Mesothelial cell of epicardium (in vitro differentiated cells): ENCODE data around the gene INTS6. TPM values are rescaled to one million over a fixed set of nuclear protein-coding genes. Genes with fewer than 3 reads are reported as not detected.

Experiments
- DNase-seq, 2 experiments: peaks; one replicate each; pipeline ENCODE4 v3.0.0; 2021; ENCODE audit warnings: low spot score in 2 of 2; ENCODE audit not compliant: unreplicated experiment in 2 of 2
- H3K27ac Mint-ChIP-seq: 2 replicates; pipeline ENCODE4 v1.8.0; 2021; ENCODE audit warnings: mixed read lengths
- H3K27me3 Mint-ChIP-seq: 2 replicates; pipeline ENCODE4 v1.8.0; 2021; ENCODE audit warnings: low read depth, mixed read lengths
- H3K36me3 Mint-ChIP-seq: 2 replicates; pipeline ENCODE4 v1.8.0; 2021; ENCODE audit warnings: mixed read lengths
- H3K4me1 Mint-ChIP-seq: 2 replicates; pipeline ENCODE4 v1.8.0; 2021; ENCODE audit warnings: mixed read lengths
- H3K4me3 Mint-ChIP-seq: 2 replicates; pipeline ENCODE4 v1.8.0; 2021; ENCODE audit warnings: mild to moderate bottlenecking, moderate library complexity, mixed read lengths
- H3K9me3 Mint-ChIP-seq: 2 replicates; pipeline ENCODE4 v1.8.0; 2021; ENCODE audit warnings: mixed read lengths
- total RNA-seq: library from RNA; stranded (reverse); gene quantifications from 3 replicates; pipeline ENCODE4 v1.2.1, GENCODE V29; 2021
- TF ChIP-seq, protein P1 (sequence below): fragments of 200-600 bp; sonication (generic); IDR thresholded peaks from one replicate; pipeline ENCODE4 v1.5.0; 2021; ENCODE audit warnings: antibody characterized with exemption; ENCODE audit not compliant: unreplicated experiment

The INTS6 gene
- total RNA-seq, 1 donor from 2014 or later = 38.1 TPM

DNA sequence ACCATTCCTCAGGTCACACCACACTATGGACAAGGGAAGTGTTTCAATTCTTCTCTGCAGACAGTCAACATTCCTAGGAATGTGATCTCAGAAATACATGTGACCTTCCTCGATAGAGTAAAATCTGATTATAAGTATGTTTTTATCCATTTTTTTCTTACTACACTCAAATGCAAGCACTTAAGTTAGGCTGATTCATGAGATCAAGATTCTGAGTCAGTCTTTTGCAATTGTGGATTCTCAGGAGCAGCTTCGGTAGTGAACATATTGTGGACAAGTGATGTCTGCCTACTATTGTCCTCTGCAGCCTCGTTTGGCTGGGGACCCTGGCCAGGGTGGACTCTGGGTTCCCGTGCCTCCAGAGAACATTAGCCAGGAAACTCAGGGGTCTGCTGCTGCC lies 110.1 kb downstream of the INTS6 start:
- TF ChIP-seq, protein P1, sequence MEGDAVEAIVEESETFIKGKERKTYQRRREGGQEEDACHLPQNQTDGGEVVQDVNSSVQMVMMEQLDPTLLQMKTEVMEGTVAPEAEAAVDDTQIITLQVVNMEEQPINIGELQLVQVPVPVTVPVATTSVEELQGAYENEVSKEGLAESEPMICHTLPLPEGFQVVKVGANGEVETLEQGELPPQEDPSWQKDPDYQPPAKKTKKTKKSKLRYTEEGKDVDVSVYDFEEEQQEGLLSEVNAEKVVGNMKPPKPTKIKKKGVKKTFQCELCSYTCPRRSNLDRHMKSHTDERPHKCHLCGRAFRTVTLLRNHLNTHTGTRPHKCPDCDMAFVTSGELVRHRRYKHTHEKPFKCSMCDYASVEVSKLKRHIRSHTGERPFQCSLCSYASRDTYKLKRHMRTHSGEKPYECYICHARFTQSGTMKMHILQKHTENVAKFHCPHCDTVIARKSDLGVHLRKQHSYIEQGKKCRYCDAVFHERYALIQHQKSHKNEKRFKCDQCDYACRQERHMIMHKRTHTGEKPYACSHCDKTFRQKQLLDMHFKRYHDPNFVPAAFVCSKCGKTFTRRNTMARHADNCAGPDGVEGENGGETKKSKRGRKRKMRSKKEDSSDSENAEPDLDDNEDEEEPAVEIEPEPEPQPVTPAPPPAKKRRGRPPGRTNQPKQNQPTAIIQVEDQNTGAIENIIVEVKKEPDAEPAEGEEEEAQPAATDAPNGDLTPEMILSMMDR = no peak
- H3K27me3 Mint-ChIP-seq = no peaks in the 10 kb centered on the region
- no peak for DNase-seq
- no peaks in the 10 kb centered on the region for H3K9me3 Mint-ChIP-seq
- H3K4me1 Mint-ChIP-seq = peaks cover 4% of the 10 kb centered on the region
- H3K36me3 Mint-ChIP-seq = no peaks in the 10 kb centered on the region
- no peak overlapping the region for H3K4me3 Mint-ChIP-seq
- no peak overlapping the region for H3K27ac Mint-ChIP-seq

- no peak overlapping the region for H3K4me3 Mint-ChIP-seq
- TF ChIP-seq, protein P1 = no peak
- no peaks in the 10 kb centered on the region for H3K27me3 Mint-ChIP-seq
- no peaks in the 10 kb centered on the region for H3K9me3 Mint-ChIP-seq
- H3K27ac Mint-ChIP-seq = no peak overlapping the region
- no peak for DNase-seq
- no peaks in the 10 kb centered on the region for H3K36me3 Mint-ChIP-seq
- H3K4me1 Mint-ChIP-seq = peaks cover 4% of the 10 kb centered on the region
Observed at GRCh38 chr13:51341791-51342190, 111.0 kb downstream of the INTS6 start.

- TF ChIP-seq, protein P1 = no peak
- H3K9me3 Mint-ChIP-seq = no peaks in the 10 kb centered on the region
- H3K27ac Mint-ChIP-seq = no peak overlapping the region
- peaks cover 4% of the 10 kb centered on the region for H3K4me1 Mint-ChIP-seq
- no peak for DNase-seq
- H3K27me3 Mint-ChIP-seq = no peaks in the 10 kb centered on the region
- no peak overlapping the region for H3K4me3 Mint-ChIP-seq
- no peaks in the 10 kb centered on the region for H3K36me3 Mint-ChIP-seq
Observed at GRCh38 chr13:51341232-51341631, 111.6 kb downstream of the INTS6 start.

DNA sequence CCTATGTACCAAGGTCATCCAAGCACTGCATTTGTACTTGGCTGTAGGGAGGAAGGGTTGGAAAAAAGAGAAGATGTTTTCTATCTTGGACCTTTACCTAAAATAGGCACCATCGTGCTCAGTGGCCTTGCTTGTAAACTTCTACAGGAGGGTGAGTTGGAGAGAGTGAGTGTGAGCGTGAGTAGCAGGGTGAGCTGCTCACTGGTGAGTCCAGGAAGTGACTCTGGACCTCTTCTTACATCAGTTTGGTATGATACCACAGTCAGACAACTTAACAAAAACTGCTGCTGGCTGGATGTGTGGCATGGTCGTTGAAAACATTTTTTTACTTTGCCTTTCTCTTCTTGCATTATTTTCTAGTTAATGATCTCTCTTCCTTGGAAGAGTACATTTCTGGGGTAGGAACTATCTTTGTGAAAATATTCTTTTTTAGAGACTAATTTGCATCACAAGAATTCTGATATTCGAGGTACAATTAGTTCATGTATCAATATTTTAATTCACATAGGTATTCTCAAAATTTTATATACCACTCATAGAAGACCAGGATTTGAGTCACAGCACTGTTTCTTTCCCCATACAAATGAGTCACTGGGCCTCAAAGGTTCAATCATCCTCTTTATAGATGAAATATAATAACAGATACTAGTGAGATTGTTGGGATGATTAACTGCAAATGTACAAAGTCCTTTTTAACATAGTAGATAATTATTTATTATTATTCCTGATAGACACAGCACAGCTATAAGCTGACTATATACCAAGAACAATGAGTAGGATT lies 112.7 kb downstream of the INTS6 start:
- no peak overlapping the region for H3K4me3 Mint-ChIP-seq
- no peaks in the 10 kb centered on the region for H3K36me3 Mint-ChIP-seq
- DNase-seq = no peak
- H3K27ac Mint-ChIP-seq = no peak overlapping the region
- TF ChIP-seq, protein P1 = no peak
- peaks cover 4% of the 10 kb centered on the region for H3K4me1 Mint-ChIP-seq
- no peaks in the 10 kb centered on the region for H3K27me3 Mint-ChIP-seq
- H3K9me3 Mint-ChIP-seq = no peaks in the 10 kb centered on the region

DNA sequence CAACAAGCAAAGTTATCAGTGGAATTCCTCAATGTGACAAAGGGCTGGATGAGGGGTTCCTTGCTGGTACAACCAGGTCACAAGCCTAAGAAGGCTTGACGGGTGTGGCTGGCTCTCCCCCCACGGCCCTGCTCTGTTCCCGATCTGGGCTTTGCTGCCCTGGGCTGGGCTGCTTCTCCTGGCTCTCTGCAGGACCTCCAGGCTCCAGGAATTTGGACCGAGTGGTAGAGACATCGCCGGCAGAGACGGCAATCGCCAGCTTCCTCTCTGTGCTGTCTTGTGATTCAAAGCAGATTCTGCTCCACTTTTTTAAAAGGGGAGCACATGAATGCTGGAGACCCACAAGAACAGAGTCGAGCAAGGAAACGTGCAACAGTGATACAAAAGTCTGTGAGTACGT lies 113.5 kb downstream of the INTS6 start, which contains the start of gene SERPINE3:
TSS of gene SERPINE3 (plus strand) at position 338 of the 400 bp plus-strand sequence. CDS start 1,401 bp downstream, outside the sequence.
- Mint-ChIP-seq H3K27me3 (no peaks in the 10 kb centered on the region), H3K36me3 (no peaks in the 10 kb centered on the region), H3K4me3 (no peak within 1 kb of the TSS), H3K27ac (no peak within 1 kb of the TSS), H3K9me3 (no peaks in the 10 kb centered on the region), H3K4me1 (peaks cover 4% of the 10 kb centered on the region)
- TF ChIP-seq, protein P1 = no peak
- DNase-seq = no peak
